Bronchial epithelial cell (primary cell): ENCODE measurements around the gene AMOT. TPM values are rescaled to one million over a fixed set of nuclear protein-coding genes. Genes with fewer than 3 reads are reported as not detected.

Experiments
- DNase-seq: peaks from one replicate; pipeline ENCODE4 v3.0.0-alpha.2; 2010; ENCODE audit warnings: low read depth
- FAIRE-seq: peaks from 2 replicates; lab custom pipeline; 2011; peaks lifted over from hg19 to GRCh38; lab: Jason Lieb, UNC
- H3K27me3 ChIP-seq: 2 replicates; pipeline ENCODE4 v1.5.1; 2011; ENCODE audit warnings: low read length; ENCODE audit not compliant: control insufficient read depth, insufficient read depth
- H3K36me3 ChIP-seq: 2 replicates; pipeline ENCODE4 v1.5.1; 2011; ENCODE audit warnings: low read length; ENCODE audit not compliant: control insufficient read depth, insufficient read depth
- H3K4me3 ChIP-seq: 2 replicates; pipeline ENCODE4 v1.5.1; 2011; ENCODE audit warnings: mild to moderate bottlenecking, low read depth, low read length, control low read depth
- total RNA-seq: library from RNA; depleted of rRNA; stranded (reverse); fragments of >200 nt; gene quantifications from 2 replicates; pipeline ENCODE4 v1.2.1, GENCODE V29; 2014
- TF ChIP-seq, protein P1 (sequence below): IDR thresholded peaks from 2 replicates; pipeline ENCODE4 v1.5.1; 2011; ENCODE audit warnings: mild to moderate bottlenecking, moderate library complexity, low read length, control low read depth, inconsistent platforms; ENCODE audit not compliant: insufficient read depth, severe bottlenecking

Gene AMOT
- total RNA-seq, 1 donor from 2014 or later = under 0.01 TPM

DNA sequence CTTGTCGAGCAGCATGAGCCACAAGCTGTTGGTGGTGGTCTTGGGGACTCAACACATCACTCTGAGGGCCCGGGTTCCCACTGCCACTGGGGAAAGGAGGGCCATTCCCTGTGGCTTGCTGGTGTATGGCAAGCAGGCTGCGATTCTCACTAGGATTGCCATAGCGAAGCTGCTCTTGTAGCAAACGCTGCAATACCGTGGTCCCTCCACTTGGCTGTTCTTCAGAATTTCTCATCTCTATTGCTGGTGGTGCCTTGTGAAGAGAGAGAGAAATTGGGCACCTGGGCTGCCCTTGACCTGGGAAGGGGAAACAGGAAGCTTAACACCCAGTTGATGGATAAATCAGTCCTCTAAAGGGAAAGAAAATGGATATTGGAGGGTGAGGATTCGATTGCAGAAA lies 17.7 kb downstream of the AMOT start:
- no peak for FAIRE-seq
- Histone ChIP-seq H3K36me3 (no peaks in the 10 kb centered on the region), H3K4me3 (no peak overlapping the region), H3K27me3 (no peaks in the 10 kb centered on the region)
- DNase-seq = no peak
- TF ChIP-seq, protein P1, sequence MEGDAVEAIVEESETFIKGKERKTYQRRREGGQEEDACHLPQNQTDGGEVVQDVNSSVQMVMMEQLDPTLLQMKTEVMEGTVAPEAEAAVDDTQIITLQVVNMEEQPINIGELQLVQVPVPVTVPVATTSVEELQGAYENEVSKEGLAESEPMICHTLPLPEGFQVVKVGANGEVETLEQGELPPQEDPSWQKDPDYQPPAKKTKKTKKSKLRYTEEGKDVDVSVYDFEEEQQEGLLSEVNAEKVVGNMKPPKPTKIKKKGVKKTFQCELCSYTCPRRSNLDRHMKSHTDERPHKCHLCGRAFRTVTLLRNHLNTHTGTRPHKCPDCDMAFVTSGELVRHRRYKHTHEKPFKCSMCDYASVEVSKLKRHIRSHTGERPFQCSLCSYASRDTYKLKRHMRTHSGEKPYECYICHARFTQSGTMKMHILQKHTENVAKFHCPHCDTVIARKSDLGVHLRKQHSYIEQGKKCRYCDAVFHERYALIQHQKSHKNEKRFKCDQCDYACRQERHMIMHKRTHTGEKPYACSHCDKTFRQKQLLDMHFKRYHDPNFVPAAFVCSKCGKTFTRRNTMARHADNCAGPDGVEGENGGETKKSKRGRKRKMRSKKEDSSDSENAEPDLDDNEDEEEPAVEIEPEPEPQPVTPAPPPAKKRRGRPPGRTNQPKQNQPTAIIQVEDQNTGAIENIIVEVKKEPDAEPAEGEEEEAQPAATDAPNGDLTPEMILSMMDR = no peak

DNA sequence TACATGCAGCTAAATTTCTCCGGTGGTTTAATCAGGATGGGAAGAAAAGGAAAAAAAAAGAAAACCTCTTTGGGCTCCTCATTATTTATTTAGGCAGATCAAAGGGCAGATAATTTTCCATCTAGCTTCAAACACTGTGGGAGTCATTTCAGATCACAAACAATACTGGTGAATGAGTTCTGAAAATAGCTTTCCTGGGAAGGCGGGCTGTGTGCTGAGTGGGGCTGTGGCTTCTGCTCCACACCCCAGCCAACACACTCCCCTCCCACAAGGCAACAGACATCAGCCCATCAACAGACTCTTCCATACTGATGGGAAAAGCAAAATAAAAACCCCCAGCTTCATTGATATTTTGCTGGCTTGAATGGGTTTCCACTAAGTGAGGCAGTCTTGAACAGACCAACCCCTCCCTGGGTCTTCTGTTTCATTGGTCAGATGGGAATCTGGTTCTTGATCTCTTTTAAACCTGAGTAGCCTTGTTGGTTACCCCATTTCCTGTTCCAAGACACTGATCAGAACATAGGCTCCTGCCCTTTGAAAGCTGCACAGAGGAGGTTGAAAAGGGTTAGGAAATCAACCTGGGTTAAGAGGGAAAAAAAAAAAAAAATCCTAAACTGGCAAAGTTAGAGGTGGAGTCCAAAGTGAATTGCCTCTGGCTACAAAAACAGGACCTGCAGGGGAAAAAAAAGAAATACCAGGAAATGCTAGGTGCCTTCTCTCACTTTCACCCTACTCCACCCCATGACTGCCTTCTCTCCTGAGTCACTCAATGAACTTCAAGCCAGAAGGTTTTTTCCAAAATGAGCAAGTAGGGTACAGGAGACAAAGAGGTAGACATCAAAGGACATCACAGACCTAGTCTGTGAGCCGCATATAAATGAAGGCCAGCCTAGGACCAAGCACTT lies 20.0 kb downstream of the AMOT start:
- peak; percentile 60 for FAIRE-seq
- TF ChIP-seq, protein P1 = no peak
- Histone ChIP-seq H3K36me3 (no peaks in the 10 kb centered on the region), H3K27me3 (no peaks in the 10 kb centered on the region), H3K4me3 (no peak overlapping the region)
- peak; percentile 36 for DNase-seq

DNA sequence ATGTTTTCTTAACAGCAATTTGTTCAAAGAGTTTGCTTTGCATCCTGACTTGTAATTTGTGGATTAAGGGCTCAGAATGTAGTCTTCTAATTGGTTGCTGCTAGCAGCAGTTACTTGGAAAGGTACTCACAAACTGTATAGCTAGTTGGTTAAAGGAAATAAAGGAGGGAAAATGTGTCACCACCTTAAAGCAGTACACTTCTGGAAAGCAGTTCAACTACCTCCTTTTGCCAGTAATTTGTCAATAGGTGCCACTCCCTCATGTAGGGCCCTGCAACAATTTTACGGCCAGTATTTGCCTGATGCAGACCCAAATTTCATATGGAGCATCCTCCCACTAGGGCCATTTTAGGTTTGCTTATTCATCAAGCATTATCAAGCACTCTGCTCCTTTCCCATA lies 20.8 kb downstream of the AMOT start:
- Histone ChIP-seq H3K4me3 (no peak overlapping the region), H3K36me3 (no peaks in the 10 kb centered on the region), H3K27me3 (no peaks in the 10 kb centered on the region)
- no peak for FAIRE-seq
- TF ChIP-seq, protein P1 = no peak
- DNase-seq = no peak

DNA sequence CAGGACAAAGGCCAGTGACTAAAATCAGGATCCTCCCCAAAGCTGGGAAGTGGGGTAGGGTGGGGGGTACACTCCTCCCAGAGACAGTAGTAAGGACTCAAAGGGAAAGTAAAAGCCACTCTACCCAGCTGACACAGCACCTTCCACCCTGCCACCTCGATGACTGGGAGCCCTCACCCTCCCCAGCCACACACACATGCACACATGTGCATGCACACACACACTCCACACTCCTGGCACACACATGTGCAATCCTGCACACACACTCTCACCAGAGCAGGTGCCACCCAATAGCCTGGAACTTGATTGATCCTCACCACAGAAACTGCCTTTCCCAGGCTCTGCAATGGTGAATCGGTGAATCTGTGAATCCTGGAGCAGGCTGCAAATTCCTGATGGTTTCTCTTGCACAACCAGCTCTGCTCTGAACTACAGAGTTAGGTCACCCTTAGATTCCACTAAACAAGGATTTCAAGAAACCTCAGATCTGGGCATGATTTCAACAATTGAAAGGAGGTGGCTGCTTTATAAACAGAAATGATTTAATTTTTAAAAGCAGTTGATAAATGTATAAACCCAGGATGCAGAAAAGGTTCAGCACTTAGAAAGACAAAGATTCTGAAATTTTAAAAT lies 21.5 kb downstream of the AMOT start:
- TF ChIP-seq, protein P1 = no peak
- DNase-seq (peak; percentile 7), FAIRE-seq (no peak)

DNA sequence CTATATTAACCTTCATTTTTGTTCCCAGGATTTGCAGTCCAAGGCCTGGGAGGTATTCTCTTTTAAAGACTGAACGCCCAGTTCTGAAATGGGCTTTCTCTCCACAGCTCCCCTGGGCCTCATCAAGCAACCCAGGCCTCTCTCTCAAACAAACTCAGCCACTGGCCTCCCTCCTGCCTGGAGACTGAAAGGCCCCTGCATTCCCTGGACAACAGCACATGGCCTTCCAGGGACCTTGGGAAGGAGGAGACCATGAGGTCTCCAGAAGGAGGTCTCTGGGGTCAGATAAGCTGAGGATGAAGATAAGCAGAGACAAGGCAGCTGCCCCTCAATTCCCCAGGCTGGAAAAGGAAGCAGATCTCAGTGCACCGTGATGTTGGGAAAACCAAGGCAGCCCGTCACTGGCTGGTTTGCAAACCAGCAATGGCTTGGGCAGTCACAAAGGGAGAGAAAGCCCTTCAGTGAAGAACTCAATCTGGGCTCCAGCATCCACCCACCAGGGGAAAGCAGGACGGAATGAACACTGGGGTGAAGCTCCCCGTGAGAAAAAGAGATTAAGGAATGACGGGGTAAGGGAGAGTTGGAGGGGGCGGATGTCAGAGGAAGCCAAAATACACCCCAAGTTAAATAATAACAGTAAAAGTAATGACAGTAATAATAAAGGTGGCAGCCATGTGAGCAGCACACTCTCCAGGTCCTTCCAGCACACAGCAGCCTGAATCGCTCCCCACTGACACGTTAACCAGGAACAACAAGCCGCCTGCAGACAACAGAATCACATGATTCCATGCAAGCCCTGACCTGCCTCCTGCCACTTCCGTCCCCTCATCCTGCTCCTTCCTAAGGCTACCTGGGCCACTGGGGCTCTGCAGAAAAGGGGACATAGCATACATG lies 22.3 kb downstream of the AMOT start:
- FAIRE-seq (no peak), DNase-seq (peak; percentile 35)
- Histone ChIP-seq H3K27me3 (no peaks in the 10 kb centered on the region), H3K4me3 (no peak overlapping the region), H3K36me3 (no peaks in the 10 kb centered on the region)
- TF ChIP-seq, protein P1 = no peak

More for the DNA sequence above, 21.5 kb downstream of the AMOT start:
- Histone ChIP-seq H3K36me3 (no peaks in the 10 kb centered on the region), H3K4me3 (no peak overlapping the region), H3K27me3 (no peaks in the 10 kb centered on the region)
